Thyroid gland (tissue), 4 donors: Measurements from ENCODE around the gene RNGTT.

Experiments
- POLR2A ChIP-seq, 2 donors: fragments of 450-650 bp; IDR thresholded peaks; one replicate each; pipeline ENCODE4 v1.6.1; 2017; ENCODE audit warnings: antibody characterized with exemption in 2 of 2, mild to moderate bottlenecking in 2 of 2, moderate library complexity in 1 of 2
- TF ChIP-seq, protein P1 (sequence below), 6 experiments: fragments of 200-600 bp in 3 of 6; fragments of 450-650 bp in 3 of 6; sonication (generic) in 3 of 6; IDR thresholded peaks; one replicate each; pipeline ENCODE4 v1.5.1; 2016 to 2019; ENCODE audit warnings: antibody characterized with exemption in 6 of 6, mild to moderate bottlenecking in 2 of 6, inconsistent platforms in 1 of 6, moderate library complexity in 1 of 6

GRCh38 chr6:88975369-88975768, 12.0 kb upstream of the RNGTT start:
- no peak for TF ChIP-seq POLR2A (IDR thresholded peaks at IDR 0.05)
- TF ChIP-seq, protein P1, sequence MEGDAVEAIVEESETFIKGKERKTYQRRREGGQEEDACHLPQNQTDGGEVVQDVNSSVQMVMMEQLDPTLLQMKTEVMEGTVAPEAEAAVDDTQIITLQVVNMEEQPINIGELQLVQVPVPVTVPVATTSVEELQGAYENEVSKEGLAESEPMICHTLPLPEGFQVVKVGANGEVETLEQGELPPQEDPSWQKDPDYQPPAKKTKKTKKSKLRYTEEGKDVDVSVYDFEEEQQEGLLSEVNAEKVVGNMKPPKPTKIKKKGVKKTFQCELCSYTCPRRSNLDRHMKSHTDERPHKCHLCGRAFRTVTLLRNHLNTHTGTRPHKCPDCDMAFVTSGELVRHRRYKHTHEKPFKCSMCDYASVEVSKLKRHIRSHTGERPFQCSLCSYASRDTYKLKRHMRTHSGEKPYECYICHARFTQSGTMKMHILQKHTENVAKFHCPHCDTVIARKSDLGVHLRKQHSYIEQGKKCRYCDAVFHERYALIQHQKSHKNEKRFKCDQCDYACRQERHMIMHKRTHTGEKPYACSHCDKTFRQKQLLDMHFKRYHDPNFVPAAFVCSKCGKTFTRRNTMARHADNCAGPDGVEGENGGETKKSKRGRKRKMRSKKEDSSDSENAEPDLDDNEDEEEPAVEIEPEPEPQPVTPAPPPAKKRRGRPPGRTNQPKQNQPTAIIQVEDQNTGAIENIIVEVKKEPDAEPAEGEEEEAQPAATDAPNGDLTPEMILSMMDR (IDR thresholded peaks at IDR 0.05), result no peak
